Stomach (tissue), 4 donors: ENCODE data around the gene SUPT4H1.

Experiments
- CTCF ChIP-seq, 7 experiments: fragments of 450-650 bp in 4 of 7; fragments of 200-600 bp in 3 of 7; sonication (generic) in 3 of 7; IDR thresholded peaks; one replicate each; pipeline ENCODE4 v1.5.1; 2016 to 2019; ENCODE audit warnings: antibody characterized with exemption in 7 of 7, control low read depth in 2 of 7, mild to moderate bottlenecking in 1 of 7
- POLR2A ChIP-seq, 4 donors: fragments of 450-650 bp; IDR thresholded peaks; one replicate each; pipeline ENCODE4 v1.6.1; 2016; ENCODE audit warnings: antibody characterized with exemption in 4 of 4, control low read depth in 2 of 4, mild to moderate bottlenecking in 1 of 4, moderate library complexity in 1 of 4

GRCh38 chr17:58348038-58348437, 4.0 kb downstream of the SUPT4H1 start:
- TF ChIP-seq CTCF (IDR thresholded peaks at IDR 0.05) (no peak), POLR2A (IDR thresholded peaks at IDR 0.05) (no peak)
